Measurements from ENCODE around the gene LAMA2.

Gene LAMA2

GRCh38 chr6:129188306-129188705 is 305.4 kb downstream of the LAMA2 start:
- no peak for DNase-seq
- TF ChIP-seq GATA1 (IDR thresholded peaks at IDR 0.05; ENCODE audit: low read depth, low read length) (no peak), POLR2A (IDR thresholded peaks at IDR 0.05; ENCODE audit: low read length) (no peak)

DNA sequence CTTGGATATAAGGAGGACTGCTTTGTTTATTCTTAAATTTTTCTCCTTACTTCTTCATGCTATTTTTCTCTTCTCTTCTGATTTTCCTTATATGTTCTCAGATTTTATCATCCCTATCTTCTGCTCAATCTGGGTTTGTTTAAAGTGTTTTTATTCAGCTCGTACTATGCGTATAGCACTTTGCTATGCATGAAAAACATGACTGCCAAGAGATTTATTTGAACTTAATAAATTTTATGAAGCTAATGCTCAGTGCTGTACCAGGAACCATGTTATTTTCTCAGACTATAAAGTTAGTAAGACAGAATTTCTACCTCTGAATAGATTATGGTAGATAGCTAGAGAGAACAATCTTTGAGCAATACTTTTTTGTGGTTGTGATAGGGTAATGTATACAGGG is 305.9 kb downstream of the LAMA2 start:
- DNase-seq, result no peak
- TF ChIP-seq POLR2A (IDR thresholded peaks at IDR 0.05; ENCODE audit: low read length), result no peak
- no peak for TF ChIP-seq GATA1 (IDR thresholded peaks at IDR 0.05; ENCODE audit: low read depth, low read length)

DNA sequence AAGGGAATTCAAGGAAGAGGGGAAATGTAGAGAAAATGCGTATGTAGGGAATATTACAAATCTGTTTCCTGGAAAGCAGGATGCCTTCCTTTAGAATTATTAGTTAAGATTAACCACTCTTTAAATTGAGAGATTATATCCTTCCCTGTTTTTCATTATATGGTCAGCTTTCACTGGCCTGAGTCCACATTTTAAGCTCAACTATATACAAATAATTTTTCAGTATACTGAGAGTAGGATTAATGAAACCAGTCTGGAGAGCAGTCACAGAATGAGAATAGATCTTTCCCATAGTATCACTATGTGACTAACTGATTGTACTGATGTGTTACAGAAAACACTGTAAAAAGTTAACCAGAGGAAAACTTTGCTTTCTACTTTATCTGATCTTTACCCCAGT is 306.3 kb downstream of the LAMA2 start:
- no peak for DNase-seq
- no peak for TF ChIP-seq POLR2A (IDR thresholded peaks at IDR 0.05; ENCODE audit: low read length)
- no peak for TF ChIP-seq GATA1 (IDR thresholded peaks at IDR 0.05; ENCODE audit: low read depth, low read length)

- TF ChIP-seq GATA1 (IDR thresholded peaks at IDR 0.05; ENCODE audit: low read depth, low read length) (no peak), POLR2A (IDR thresholded peaks at IDR 0.05; ENCODE audit: low read length) (no peak)
- no peak for DNase-seq
Observed at GRCh38 chr6:129191235-129191634, 308.3 kb downstream of the LAMA2 start.

GRCh38 chr6:129192458-129192989 is 309.6 kb downstream of the LAMA2 start:
- TF ChIP-seq GATA1 (IDR thresholded peaks at IDR 0.05; ENCODE audit: low read depth, low read length), result no peak
- DNase-seq, result no peak

- TF ChIP-seq GATA1 (IDR thresholded peaks at IDR 0.05; ENCODE audit: low read depth, low read length), result no peak
- TF ChIP-seq POLR2A (IDR thresholded peaks at IDR 0.05; ENCODE audit: low read length), result no peak
- DNase-seq, result no peak
Observed at GRCh38 chr6:129194306-129194941, 311.5 kb downstream of the LAMA2 start.

DNA sequence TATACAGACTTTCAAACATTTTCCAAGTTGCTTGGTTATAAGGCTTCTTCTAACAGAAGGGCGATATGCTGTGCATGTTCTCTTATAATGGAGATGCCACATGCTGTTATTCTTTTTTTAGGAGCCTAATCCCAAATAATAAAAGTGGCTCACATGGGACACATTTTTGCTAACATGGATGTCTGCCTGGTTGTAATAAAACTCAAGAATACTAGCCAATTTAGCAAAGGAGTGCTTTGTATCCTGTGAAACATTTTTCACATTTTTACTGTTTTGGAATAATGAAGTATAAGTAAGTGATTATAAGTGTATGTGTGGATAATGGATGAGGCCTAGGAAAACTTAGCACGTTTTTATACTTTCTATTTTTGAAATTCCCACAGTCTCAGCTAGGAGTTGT is 312.2 kb downstream of the LAMA2 start:
- TF ChIP-seq POLR2A (IDR thresholded peaks at IDR 0.05; ENCODE audit: low read length) (no peak), GATA1 (IDR thresholded peaks at IDR 0.05; ENCODE audit: low read depth, low read length) (no peak)
- DNase-seq, result no peak

DNA sequence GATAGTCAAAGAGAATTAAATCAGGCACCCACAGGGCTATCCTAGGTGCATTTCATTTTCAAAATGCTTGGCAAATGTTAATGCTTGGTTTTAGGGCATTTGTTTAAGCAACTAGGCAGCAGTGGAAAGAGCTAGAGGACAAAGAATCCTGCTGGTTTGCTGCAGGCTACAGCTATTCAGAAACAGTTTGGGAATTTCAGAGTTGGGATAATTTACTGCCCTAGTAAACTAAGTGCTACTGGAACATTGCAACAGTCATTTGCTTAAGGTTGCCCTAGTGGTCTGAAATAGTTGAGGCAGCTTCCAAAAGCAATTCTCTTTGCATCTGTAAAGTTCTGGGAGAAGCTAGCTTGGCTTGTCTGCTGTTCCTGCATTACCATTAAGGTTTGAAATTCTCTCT is 312.7 kb downstream of the LAMA2 start:
- DNase-seq, result no peak
- TF ChIP-seq POLR2A (IDR thresholded peaks at IDR 0.05; ENCODE audit: low read length) (no peak), GATA1 (IDR thresholded peaks at IDR 0.05; ENCODE audit: low read depth, low read length) (no peak)

GRCh38 chr6:129197154-129197553 is 314.2 kb downstream of the LAMA2 start:
- DNase-seq, result no peak
- TF ChIP-seq POLR2A (IDR thresholded peaks at IDR 0.05; ENCODE audit: low read length), result no peak
- TF ChIP-seq GATA1 (IDR thresholded peaks at IDR 0.05; ENCODE audit: low read depth, low read length), result no peak

DNA sequence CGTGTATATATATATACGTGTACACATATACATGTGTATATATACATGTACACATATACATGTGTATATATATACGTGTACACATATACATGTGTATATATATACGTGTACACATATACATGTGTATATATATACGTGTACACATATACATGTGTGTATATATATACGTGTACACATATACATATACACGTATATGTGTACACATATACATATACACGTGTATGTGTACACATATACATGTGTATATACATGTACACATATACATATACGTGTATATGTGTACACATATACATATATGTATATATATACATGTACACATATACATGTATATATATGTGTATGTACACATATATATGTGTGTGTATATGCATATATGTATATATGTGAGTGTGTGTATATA is 317.2 kb downstream of the LAMA2 start:
- TF ChIP-seq POLR2A (IDR thresholded peaks at IDR 0.05; ENCODE audit: low read length) (no peak), GATA1 (IDR thresholded peaks at IDR 0.05; ENCODE audit: low read depth, low read length) (no peak)
- DNase-seq, result no peak

DNA sequence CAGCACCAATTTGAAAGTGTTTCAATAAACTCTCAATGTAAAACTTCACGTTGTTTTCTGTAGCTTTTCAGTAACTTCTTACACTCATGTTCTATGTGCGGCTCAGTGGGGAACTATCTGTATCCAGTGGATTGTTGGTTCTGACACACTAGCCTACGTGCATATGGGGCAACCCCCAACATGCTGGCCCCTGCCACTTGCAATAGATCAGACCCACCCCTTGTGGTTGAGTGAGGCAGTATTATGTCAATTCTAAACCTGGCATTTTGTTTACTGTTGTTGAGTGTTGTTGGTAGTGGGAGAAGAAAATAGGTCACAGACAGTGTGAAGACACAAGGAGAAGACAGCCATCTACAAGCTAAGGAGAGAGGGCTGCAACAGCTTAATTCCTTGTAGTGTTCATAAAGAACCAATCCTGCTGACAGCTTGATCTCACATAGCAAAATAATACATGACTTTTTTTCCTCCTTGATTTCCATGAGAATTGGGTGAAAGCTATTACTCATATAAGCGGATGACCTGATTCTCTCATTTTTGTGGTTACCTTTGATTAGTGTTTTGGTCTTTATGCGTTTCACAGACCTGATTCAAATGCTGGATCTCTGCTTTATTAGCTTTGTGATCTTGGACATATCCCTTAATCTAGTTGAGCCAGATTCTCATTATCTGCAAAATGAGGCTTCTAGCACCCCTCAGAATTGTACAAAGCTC is 320.4 kb downstream of the LAMA2 start:
- TF ChIP-seq GATA1 (IDR thresholded peaks at IDR 0.05; ENCODE audit: low read depth, low read length) (no peak), POLR2A (IDR thresholded peaks at IDR 0.05; ENCODE audit: low read length) (no peak)
- DNase-seq, result no peak

DNA sequence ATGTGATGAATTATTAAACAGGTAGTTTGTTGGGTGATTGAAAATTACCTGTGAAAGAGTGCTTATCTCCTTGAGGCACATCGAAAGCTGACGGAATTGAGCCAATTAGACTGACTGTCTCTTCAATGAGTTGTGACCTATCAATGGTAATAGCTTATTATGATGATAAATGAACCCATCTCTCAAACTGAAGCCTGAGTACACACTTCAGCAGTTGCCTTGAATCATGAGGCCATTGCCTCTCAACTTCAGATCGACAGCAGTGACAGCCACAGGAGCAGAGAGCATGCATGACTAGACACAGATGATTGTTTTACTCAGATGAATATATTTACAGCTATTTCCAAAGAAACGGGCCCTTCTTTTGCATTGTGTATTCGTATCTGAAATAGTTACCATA is 323.9 kb downstream of the LAMA2 start:
- DNase-seq, result no peak
- TF ChIP-seq POLR2A (IDR thresholded peaks at IDR 0.05; ENCODE audit: low read length) (no peak), GATA1 (IDR thresholded peaks at IDR 0.05; ENCODE audit: low read depth, low read length) (no peak)

DNA sequence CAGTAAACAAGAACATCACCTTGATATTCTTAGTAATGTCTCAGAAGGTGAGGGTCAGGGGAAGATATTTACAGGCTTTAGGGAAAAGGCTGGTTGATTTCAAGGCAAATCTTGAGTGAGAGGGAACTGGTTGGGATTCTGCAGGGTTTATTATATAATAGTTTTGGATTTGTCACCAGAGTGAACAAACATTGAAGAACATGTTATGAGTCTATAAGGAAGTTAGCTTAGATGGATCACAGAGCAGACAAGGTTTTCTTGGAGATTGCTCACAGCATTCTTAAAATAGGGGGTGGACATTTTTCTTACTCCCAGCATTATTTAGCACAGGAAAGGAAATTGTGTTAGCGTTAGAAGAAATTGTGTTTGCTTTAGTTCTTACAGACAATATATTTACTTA is 324.9 kb downstream of the LAMA2 start:
- TF ChIP-seq GATA1 (IDR thresholded peaks at IDR 0.05; ENCODE audit: low read depth, low read length) (no peak), POLR2A (IDR thresholded peaks at IDR 0.05; ENCODE audit: low read length) (no peak)
- no peak for DNase-seq

DNA sequence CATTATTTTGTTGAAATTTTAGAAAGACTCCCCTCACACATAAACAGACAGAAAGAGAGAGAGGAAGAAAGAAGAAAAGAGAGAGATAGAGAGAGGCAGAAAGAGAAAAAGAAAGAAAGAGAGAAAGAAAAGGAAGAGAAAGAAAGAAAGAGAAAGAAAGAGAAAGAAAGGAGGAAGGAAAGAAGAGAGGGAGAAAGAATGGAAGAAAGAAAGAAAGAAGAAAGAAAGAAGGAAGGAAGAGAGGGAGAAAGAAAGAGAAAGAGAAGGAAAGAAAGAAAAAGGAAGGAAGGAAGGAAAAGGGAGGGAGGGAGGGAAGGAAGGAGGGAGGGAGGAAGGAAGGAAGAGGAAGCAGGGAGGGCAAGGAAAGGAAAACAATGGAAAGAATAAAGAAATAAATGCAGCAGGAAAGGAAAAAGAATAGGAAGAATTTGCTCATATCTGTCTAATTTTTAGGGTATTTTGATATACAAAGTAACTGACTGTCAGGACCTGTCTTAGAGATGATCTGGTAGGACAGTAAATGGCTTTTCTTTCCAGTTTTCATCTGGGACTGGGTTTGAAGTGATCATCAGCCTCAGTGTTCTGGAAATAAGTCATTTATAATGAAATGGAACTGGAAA is 325.6 kb downstream of the LAMA2 start:
- TF ChIP-seq GATA1 (IDR thresholded peaks at IDR 0.05; ENCODE audit: low read depth, low read length) (no peak), POLR2A (IDR thresholded peaks at IDR 0.05; ENCODE audit: low read length) (no peak)
- DNase-seq, result no peak

DNA sequence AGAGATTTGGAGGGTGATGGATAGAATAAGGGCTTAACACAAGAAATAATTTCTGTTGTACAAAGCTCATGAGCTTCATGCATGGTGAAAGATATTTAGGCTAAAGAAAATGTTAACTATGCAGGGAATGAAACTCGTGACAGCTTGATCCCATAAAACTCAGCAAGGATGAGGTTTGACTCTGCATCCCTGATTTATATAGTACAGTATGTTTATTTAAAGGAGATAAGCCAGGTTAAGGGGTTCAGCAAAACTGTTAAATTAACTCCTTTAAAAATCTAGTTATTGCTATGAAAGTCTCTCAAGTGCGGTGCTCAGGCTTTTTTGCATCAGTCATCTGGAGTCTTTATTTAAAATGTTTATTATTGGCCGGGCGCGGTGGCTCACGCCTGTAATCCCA is 326.4 kb downstream of the LAMA2 start:
- no peak for DNase-seq
- TF ChIP-seq GATA1 (IDR thresholded peaks at IDR 0.05; ENCODE audit: low read depth, low read length) (no peak), POLR2A (IDR thresholded peaks at IDR 0.05; ENCODE audit: low read length) (no peak)

Data from erythroblast (primary cell).